ENCODE measurements around the gene RTTN. TPM values are rescaled to one million over a fixed set of nuclear protein-coding genes. Genes with fewer than 3 reads are reported as not detected.

RTTN gene
- total RNA-seq, 1 experiment from 2014 or later, result 64.7 TPM

DNA sequence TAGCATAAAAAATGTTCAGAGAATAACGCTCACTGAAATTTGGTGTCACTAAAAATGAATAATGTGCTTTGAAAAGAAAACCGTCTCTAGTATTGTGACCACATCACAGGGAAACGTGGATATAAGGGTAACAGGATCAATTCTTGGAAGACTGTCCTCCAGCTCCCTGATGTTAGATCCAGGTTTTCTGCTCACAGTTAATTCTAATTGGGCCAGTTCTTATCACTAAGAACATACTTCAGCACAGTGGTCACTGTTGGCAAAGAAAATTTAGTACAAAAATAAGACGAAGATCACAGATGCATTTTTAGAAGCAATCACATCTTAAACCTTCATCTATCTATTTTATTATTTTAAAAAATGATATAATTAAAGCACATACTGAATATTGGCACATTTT lies 200.8 kb downstream of the RTTN start:
- no peak for TF ChIP-seq CTCF (IDR thresholded peaks at IDR 0.05; ENCODE audit: unreplicated experiment)
- H3K4me3 Mint-ChIP-seq (ENCODE audit: unreplicated experiment), result no peak overlapping the region
- no peak overlapping the region for H3K27ac Mint-ChIP-seq (ENCODE audit: low read depth, unreplicated experiment)
- intact Hi-C loops (cut with micrococcal nuclease), result no loop called here
- H3K9me3 Mint-ChIP-seq (ENCODE audit: unreplicated experiment), result peaks cover 9% of the 10 kb centered on the region
- H3K4me1 Mint-ChIP-seq (ENCODE audit: insufficient read depth, unreplicated experiment), result no peaks in the 10 kb centered on the region
- ChIA-PET CTCF (interaction anchor here (1.0 kb wide), 1 partner anchor 145 kb away, joined by 3 read pairs; no protein-coding TSS in a partner anchor), POLR2A (no interaction called here)
- BruUV-seq (replicated peaks), result no TSS peak
- no peaks in the 10 kb centered on the region for H3K27me3 Mint-ChIP-seq (ENCODE audit: insufficient read depth, unreplicated experiment)
- DNase-seq (ENCODE audit: unreplicated experiment), result no peak
- peaks cover 73% of the 10 kb centered on the region for H3K36me3 Mint-ChIP-seq (ENCODE audit: insufficient read depth, unreplicated experiment)

GRCh38 chr18:69999656-70000055 lies 205.8 kb downstream of the RTTN start:
- no TSS peak for BruUV-seq (replicated peaks)
- H3K9me3 Mint-ChIP-seq (ENCODE audit: unreplicated experiment), result no peaks in the 10 kb centered on the region
- no peak for DNase-seq (ENCODE audit: unreplicated experiment)
- peaks cover 5% of the 10 kb centered on the region for H3K4me1 Mint-ChIP-seq (ENCODE audit: insufficient read depth, unreplicated experiment)
- ChIA-PET CTCF (no interaction called here), POLR2A (interaction anchor here (0.6 to 1.0 kb wide), 3 partner anchors 16 to 1083 kb away, joined by 3 to 4 read pairs (median 3); no protein-coding TSS in a partner anchor)
- no peaks in the 10 kb centered on the region for H3K27me3 Mint-ChIP-seq (ENCODE audit: insufficient read depth, unreplicated experiment)
- intact Hi-C loops (cut with micrococcal nuclease), result no loop called here
- H3K36me3 Mint-ChIP-seq (ENCODE audit: insufficient read depth, unreplicated experiment), result peaks cover 91% of the 10 kb centered on the region
- no peak for TF ChIP-seq CTCF (IDR thresholded peaks at IDR 0.05; ENCODE audit: unreplicated experiment)
- H3K27ac Mint-ChIP-seq (ENCODE audit: low read depth, unreplicated experiment), result no peak overlapping the region
- H3K4me3 Mint-ChIP-seq (ENCODE audit: unreplicated experiment), result no peak overlapping the region

DNA sequence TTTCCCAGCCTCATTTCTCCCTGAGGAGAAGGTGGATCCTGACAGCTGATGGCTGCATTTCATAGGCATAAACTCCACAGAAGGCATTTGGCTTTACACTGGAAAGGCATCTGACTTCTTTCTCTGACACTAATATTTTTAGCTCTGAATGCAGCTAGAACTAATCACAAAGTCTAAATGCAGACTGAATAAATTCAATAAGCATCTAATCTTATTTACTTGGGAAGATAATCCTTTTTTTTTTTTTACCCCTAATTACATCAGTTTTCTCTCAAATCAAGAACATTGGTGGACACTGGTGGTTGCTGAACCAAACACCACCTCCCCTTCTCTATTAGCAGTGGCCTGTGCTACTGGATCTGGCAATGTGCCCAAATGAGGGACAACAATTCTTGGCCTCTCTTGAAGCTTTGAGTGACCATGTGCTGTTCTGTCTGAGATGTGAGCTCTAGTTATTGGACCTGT lies 206.9 kb downstream of the RTTN start:
- DNase-seq (ENCODE audit: unreplicated experiment), result no peak
- no peak overlapping the region for H3K27ac Mint-ChIP-seq (ENCODE audit: low read depth, unreplicated experiment)
- intact Hi-C loops (cut with micrococcal nuclease), result no loop called here
- no peaks in the 10 kb centered on the region for H3K9me3 Mint-ChIP-seq (ENCODE audit: unreplicated experiment)
- H3K36me3 Mint-ChIP-seq (ENCODE audit: insufficient read depth, unreplicated experiment), result peaks cover 89% of the 10 kb centered on the region
- H3K4me1 Mint-ChIP-seq (ENCODE audit: insufficient read depth, unreplicated experiment), result peaks cover 5% of the 10 kb centered on the region
- no peaks in the 10 kb centered on the region for H3K27me3 Mint-ChIP-seq (ENCODE audit: insufficient read depth, unreplicated experiment)
- TF ChIP-seq CTCF (IDR thresholded peaks at IDR 0.05; ENCODE audit: unreplicated experiment), result no peak
- BruUV-seq (replicated peaks), result no TSS peak
- ChIA-PET CTCF (interaction anchor here (0.6 to 0.7 kb wide), 4 partner anchors 11 to 717 kb away, joined by 3 to 7 read pairs (median 4); no protein-coding TSS in a partner anchor), POLR2A (interaction anchor here (1.0 kb wide), 1 partner anchor 17 kb away, joined by 3 read pairs; no protein-coding TSS in a partner anchor)
- no peak overlapping the region for H3K4me3 Mint-ChIP-seq (ENCODE audit: unreplicated experiment)

DNA sequence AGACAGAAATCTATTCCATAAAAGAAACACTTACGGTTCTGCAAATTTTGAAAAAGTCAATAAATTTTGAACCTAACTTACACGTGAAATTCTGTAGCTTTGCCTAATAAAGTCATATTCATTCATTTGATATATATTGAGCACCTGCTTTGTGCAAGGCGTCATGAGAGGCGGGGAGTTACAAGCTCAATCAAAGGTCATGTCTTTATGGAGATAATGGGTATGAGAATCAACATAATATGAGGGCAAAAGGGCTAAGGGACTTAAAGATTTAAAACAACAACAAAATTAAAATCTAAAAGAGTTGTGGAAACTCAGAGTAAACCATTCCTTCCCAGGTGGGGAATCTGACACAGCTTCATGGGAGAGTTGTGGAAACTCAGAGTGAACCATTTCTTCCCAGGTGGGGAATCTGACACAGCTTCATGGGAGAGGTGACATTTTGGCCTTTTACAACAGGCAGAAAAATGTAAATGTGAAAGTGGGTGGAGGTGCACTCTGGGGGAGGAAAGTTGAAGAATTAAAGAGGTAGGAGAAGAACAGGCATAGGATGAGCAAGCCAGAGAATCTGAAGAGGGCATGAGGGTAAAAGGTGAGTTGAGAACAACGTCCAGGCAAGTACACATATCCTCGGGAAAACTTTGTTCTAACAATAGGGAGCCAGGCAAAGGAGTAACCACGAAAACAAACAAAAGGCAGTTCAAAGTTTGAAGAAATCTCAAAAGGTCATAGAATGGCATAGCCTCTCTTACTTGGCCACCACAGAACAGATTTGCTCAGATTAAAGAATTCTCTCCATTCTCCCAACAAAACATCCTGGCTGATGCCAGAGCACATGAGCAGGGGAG lies 208.3 kb downstream of the RTTN start:
- Mint-ChIP-seq H3K27ac (ENCODE audit: low read depth, unreplicated experiment) (no peak overlapping the region), H3K36me3 (ENCODE audit: insufficient read depth, unreplicated experiment) (peaks cover 81% of the 10 kb centered on the region), H3K27me3 (ENCODE audit: insufficient read depth, unreplicated experiment) (no peaks in the 10 kb centered on the region), H3K4me3 (ENCODE audit: unreplicated experiment) (no peak overlapping the region), H3K4me1 (ENCODE audit: insufficient read depth, unreplicated experiment) (peaks cover 5% of the 10 kb centered on the region), H3K9me3 (ENCODE audit: unreplicated experiment) (no peaks in the 10 kb centered on the region)
- ChIA-PET CTCF (interaction anchor here (0.6 kb wide), 1 partner anchor 89 kb away, joined by 4 read pairs; no protein-coding TSS in a partner anchor), POLR2A (interaction anchor here (0.6 to 1.4 kb wide), 2 partner anchors 26 to 48 kb away, joined by 3 to 4 read pairs; no protein-coding TSS in a partner anchor)
- no peak for TF ChIP-seq CTCF (IDR thresholded peaks at IDR 0.05; ENCODE audit: unreplicated experiment)
- no peak for DNase-seq (ENCODE audit: unreplicated experiment)
- intact Hi-C loops (cut with micrococcal nuclease), result no loop called here
- BruUV-seq (replicated peaks), result no TSS peak
